H9 (cell line): ENCODE data around the gene OR51V1. TPM values are rescaled to one million over a fixed set of nuclear protein-coding genes. Genes with fewer than 3 reads are reported as not detected.

Experiments used
- DNase-seq: peaks from one replicate; pipeline ENCODE4 v3.0.0-alpha.2; 2017
- H2AFZ ChIP-seq: one replicate; pipeline ENCODE4 v1.6.1; 2013; ENCODE audit warnings: mild to moderate bottlenecking, low read length, control low read depth, moderate library complexity
- H2AK5ac ChIP-seq: 2 replicates; pipeline ENCODE4 v1.6.1; 2013; ENCODE audit warnings: low read length, control low read depth, mixed read lengths; ENCODE audit not compliant: insufficient read length
- H2BK120ac ChIP-seq: one replicate; pipeline ENCODE4 v1.6.1; 2013; ENCODE audit warnings: low read depth, mild to moderate bottlenecking, low read length, control low read depth, inconsistent platforms; ENCODE audit not compliant: poor library complexity, severe bottlenecking
- H2BK12ac ChIP-seq: 2 replicates; pipeline ENCODE4 v1.6.1; 2013; ENCODE audit warnings: low read length, control low read depth, mixed read lengths, low read depth; ENCODE audit not compliant: insufficient read length
- H2BK15ac ChIP-seq: 2 replicates; pipeline ENCODE4 v1.6.1; 2013; ENCODE audit warnings: low read depth, low read length, control low read depth
- H2BK20ac ChIP-seq: one replicate; pipeline ENCODE4 v1.6.1; 2013; ENCODE audit warnings: low read depth, mild to moderate bottlenecking, low read length, control low read depth, inconsistent platforms; ENCODE audit not compliant: poor library complexity, severe bottlenecking
- H2BK5ac ChIP-seq: 2 replicates; pipeline ENCODE4 v1.6.1; 2013; ENCODE audit warnings: low read length, control low read depth, mixed read lengths; ENCODE audit not compliant: insufficient read length
- H3K14ac ChIP-seq: 2 replicates; pipeline ENCODE4 v1.6.1; 2013; ENCODE audit warnings: low read length, control low read depth; ENCODE audit not compliant: insufficient read depth
- H3K18ac ChIP-seq: 2 replicates; pipeline ENCODE4 v1.6.1; 2013; ENCODE audit warnings: low read depth, mild to moderate bottlenecking, mixed read lengths, low read length, control low read depth; ENCODE audit not compliant: insufficient read length
- H3K23ac ChIP-seq: 2 replicates; pipeline ENCODE4 v1.6.1; 2013; ENCODE audit warnings: low read length, control low read depth, mixed read lengths, low read depth; ENCODE audit not compliant: insufficient read length
- H3K23me2 ChIP-seq: 2 replicates; pipeline ENCODE4 v1.6.1; 2013; ENCODE audit warnings: low read depth, mild to moderate bottlenecking, mixed read lengths, low read length, control low read depth; ENCODE audit not compliant: insufficient read length, poor library complexity, severe bottlenecking
- H3K27ac ChIP-seq: 2 replicates; pipeline ENCODE4 v1.5.1; 2013; ENCODE audit warnings: low read length, control low read depth, mixed read lengths, low read depth; ENCODE audit not compliant: insufficient read length
- H3K27me3 ChIP-seq: 2 replicates; pipeline ENCODE4 v1.6.1; 2013; ENCODE audit warnings: low read length, control low read depth, inconsistent platforms; ENCODE audit not compliant: insufficient read depth
- H3K4ac ChIP-seq: 2 replicates; pipeline ENCODE4 v1.6.1; 2013; ENCODE audit warnings: low read depth, mild to moderate bottlenecking, control low read depth, inconsistent platforms, low read length, moderate library complexity
- H3K4me1 ChIP-seq: 2 replicates; pipeline ENCODE4 v1.6.1; 2013; ENCODE audit warnings: low read length, control low read depth, inconsistent platforms; ENCODE audit not compliant: insufficient read depth
- H3K4me2 ChIP-seq: 2 replicates; pipeline ENCODE4 v1.6.1; 2013; ENCODE audit warnings: low read length, control low read depth, mixed read lengths; ENCODE audit not compliant: insufficient read length, insufficient read depth
- H3K56ac ChIP-seq: 2 replicates; pipeline ENCODE4 v1.6.1; 2013; ENCODE audit warnings: low read depth, mild to moderate bottlenecking, mixed read lengths, low read length, control low read depth; ENCODE audit not compliant: insufficient read length
- H3K79me1 ChIP-seq: 2 replicates; pipeline ENCODE4 v1.6.1; 2013; ENCODE audit warnings: low read depth, mild to moderate bottlenecking, moderate library complexity, low read length, control low read depth, inconsistent platforms; ENCODE audit not compliant: insufficient read depth, poor library complexity, severe bottlenecking
- H3K79me2 ChIP-seq: 2 replicates; pipeline ENCODE4 v1.6.1; 2013; ENCODE audit warnings: low read length, control low read depth, inconsistent platforms; ENCODE audit not compliant: insufficient read depth
- H3K9ac ChIP-seq: 2 replicates; pipeline ENCODE4 v1.6.1; 2013; ENCODE audit warnings: low read length, control low read depth, mixed read lengths; ENCODE audit not compliant: insufficient read length; ENCODE audit errors: extremely low read depth
- H3K9me3 ChIP-seq: one replicate; pipeline ENCODE4 v1.6.1; 2013; ENCODE audit warnings: low read depth, low read length, inconsistent platforms; ENCODE audit not compliant: control insufficient read depth
- H3T11ph ChIP-seq: one replicate; pipeline ENCODE4 v1.6.1; 2013; ENCODE audit warnings: mild to moderate bottlenecking, low read length, control low read depth, inconsistent platforms
- H4K20me1 ChIP-seq: one replicate; pipeline ENCODE4 v1.6.1; 2013; ENCODE audit not compliant: control insufficient read depth, insufficient read length, insufficient read depth
- H4K5ac ChIP-seq: 2 replicates; pipeline ENCODE4 v1.6.1; 2013; ENCODE audit warnings: low read depth, mild to moderate bottlenecking, mixed read lengths, low read length, control low read depth; ENCODE audit not compliant: insufficient read length
- H4K8ac ChIP-seq: replicated peaks from 2 replicates; pipeline ENCODE4 v1.6.1; 2013; ENCODE audit warnings: low read length, control low read depth, mixed read lengths, low read depth; ENCODE audit not compliant: insufficient read length
- H4K91ac ChIP-seq: 2 replicates; pipeline ENCODE4 v1.6.1; 2013; ENCODE audit warnings: low read depth, mild to moderate bottlenecking, moderate library complexity, mixed read lengths, low read length, control low read depth; ENCODE audit not compliant: insufficient read length
- H3K27ac Mint-ChIP-seq, 3 experiments: 2 replicates in 2 of 3; 3 replicates in 1 of 3; pipeline ENCODE4 v1.8.0; 2020 to 2021; ENCODE audit warnings: mixed read lengths in 3 of 3, mild to moderate bottlenecking in 1 of 3, moderate library complexity in 1 of 3
- H3K27me3 Mint-ChIP-seq: 2 replicates; pipeline ENCODE4 v1.8.0; 2021; ENCODE audit warnings: low read depth, mild to moderate bottlenecking, moderate library complexity, mixed read lengths
- H3K36me3 Mint-ChIP-seq, 3 experiments: 2 replicates in 2 of 3; 3 replicates in 1 of 3; pipeline ENCODE4 v1.8.0; 2020 to 2021; ENCODE audit warnings: low read depth in 3 of 3, mixed read lengths in 3 of 3; ENCODE audit not compliant: insufficient read depth in 1 of 3
- H3K4me1 Mint-ChIP-seq, 2 experiments: 2 replicates each; pipeline ENCODE4 v1.8.0; 2020; ENCODE audit warnings: mixed read lengths in 2 of 2
- H3K4me3 Mint-ChIP-seq, 2 experiments: 2 replicates in 1 of 2; 3 replicates in 1 of 2; pipeline ENCODE4 v1.8.0; 2020 to 2021; ENCODE audit warnings: mild to moderate bottlenecking in 2 of 2, mixed read lengths in 2 of 2, moderate library complexity in 1 of 2
- H3K9me3 Mint-ChIP-seq, 2 experiments: 2 replicates in 1 of 2; 3 replicates in 1 of 2; pipeline ENCODE4 v1.8.0; 2020; ENCODE audit warnings: mild to moderate bottlenecking in 2 of 2, mixed read lengths in 2 of 2, moderate library complexity in 1 of 2
- CTCF ChIP-seq: fragments of 200-600 bp; sonication (generic); conservative IDR thresholded peaks from 3 replicates; pipeline ENCODE4 v1.8.0; 2021; ENCODE audit warnings: antibody characterized with exemption, mild to moderate bottlenecking
- WGBS: extraction: QIAGEN DNeasy Blood & Tissue Kit; methylation state at CpG from one replicate; pipeline ENCODE4 v1.1.7; 2013; ENCODE audit warnings: missing lambda C conversion rate, low lambda C conversion rate, mixed read lengths; ENCODE audit not compliant: insufficient read length; ENCODE audit errors: extremely low coverage; 5-methylcytosine and 5-hydroxymethylcytosine counted together
- total RNA-seq: library from RNA; stranded (reverse); gene quantifications from 2 replicates; pipeline ENCODE4 v1.2.1, GENCODE V29; 2021

Gene OR51V1
- total RNA-seq, 1 experiment from 2014 or later: not detected

DNA sequence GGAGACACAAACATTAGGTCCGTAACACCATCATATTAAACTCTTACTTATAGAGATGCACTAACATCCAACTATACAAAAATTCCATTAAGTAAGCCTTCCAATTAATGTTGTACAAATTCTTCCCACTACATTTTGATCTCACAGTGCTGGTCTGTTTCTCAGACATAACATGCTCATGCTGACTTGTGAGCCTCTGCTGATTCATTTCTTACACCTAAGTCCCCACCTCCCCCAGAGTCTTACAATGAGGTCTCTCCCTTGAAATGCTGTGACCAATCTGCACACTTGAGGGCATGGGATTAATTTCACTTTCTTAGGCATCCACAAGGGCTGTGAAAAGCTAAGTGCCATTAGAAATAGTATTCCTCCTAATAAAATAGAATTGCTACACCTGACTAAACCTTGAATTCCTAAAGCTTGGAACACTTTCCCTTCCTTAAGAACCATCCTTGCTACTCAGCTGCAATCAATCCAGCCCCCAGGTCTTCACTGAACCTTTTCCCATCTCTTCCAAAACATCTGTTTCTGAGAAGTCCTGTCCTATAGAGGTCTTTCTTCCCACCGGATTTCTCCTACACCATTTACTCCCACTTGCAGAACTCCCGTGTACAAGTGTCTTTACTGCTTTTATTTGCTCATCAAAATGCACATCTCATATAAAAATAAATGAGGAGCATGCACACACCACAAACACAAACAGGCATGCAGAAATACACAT, 47.1 kb upstream of the OR51V1 start:
- Histone ChIP-seq H2AK5ac (no peak overlapping the region), H3K27me3 (no peaks in the 10 kb centered on the region), H3K27ac (no peak overlapping the region), H3K4ac (no peak overlapping the region), H3K14ac (no peak overlapping the region), H2BK20ac (no peak overlapping the region), H3K4me1 (no peaks in the 10 kb centered on the region), H2BK120ac (no peak overlapping the region), H2BK12ac (no peak overlapping the region), H2BK15ac (no peak overlapping the region), H4K91ac (no peak overlapping the region), H3K79me1 (no peaks in the 10 kb centered on the region), H4K20me1 (no peaks in the 10 kb centered on the region), H3K56ac (no peak overlapping the region), H3K18ac (no peak overlapping the region), H3T11ph (no peak overlapping the region), H4K5ac (no peak overlapping the region), H3K9ac (no peak overlapping the region), H3K4me2 (no peak overlapping the region), H3K79me2 (no peaks in the 10 kb centered on the region), H3K23me2 (no peaks in the 10 kb centered on the region), H4K8ac (no peak overlapping the region), H2AFZ (no peak overlapping the region), H3K23ac (no peak overlapping the region), H3K9me3 (no peaks in the 10 kb centered on the region), H2BK5ac (no peak overlapping the region)
- Mint-ChIP-seq H3K36me3 (no peaks in the 10 kb centered on the region), H3K27ac (no peak overlapping the region), H3K4me3 (no peak overlapping the region), H3K27me3 (peaks cover 11% of the 10 kb centered on the region), H3K9me3 (no peaks in the 10 kb centered on the region), H3K4me1 (no peaks in the 10 kb centered on the region)
- no peak for TF ChIP-seq CTCF
- DNase-seq: no peak
- no CpG with 5 or more reads among the region's 3 CpGs for WGBS
